Stimulated activated CD4-positive, alpha-beta T cell treated with anti-CD3 and anti-CD28 coated beads, TNF-alpha, amount 100 ng/mL, for 4 hours (primary cell): ENCODE data around the gene MSL2.
"Not testable (repeated sequence)": the region's sequence is repeated elsewhere in the genome, so short reads cannot be mapped to it uniquely, and the experiment has no call there.

Source experiments
- DNase-seq, 3 experiments: peaks; one replicate each; pipeline ENCODE4 v3.0.0-alpha.2; 2020; ENCODE audit warnings: low read depth in 3 of 3

MSL2 gene

DNA sequence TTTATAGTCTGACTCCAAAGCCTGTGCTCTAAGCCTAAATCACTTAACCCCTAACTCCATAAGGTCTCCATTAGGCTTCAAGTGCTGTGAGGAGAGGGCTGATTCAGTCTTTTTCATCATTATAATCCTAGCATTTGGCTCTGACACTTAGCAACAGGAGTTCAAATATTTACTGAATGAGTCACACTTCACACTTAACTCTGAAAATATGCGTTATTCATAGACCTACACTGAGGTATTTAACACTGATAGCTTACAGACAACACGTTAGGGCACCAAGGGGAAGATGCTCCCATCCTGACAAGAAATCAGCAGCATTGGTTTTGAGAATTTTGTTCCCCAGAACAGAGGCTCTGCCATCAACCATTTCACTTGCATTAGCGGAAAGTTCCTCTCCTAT is 53.5 kb downstream of the MSL2 start:
- DNase-seq = no peak

DNA sequence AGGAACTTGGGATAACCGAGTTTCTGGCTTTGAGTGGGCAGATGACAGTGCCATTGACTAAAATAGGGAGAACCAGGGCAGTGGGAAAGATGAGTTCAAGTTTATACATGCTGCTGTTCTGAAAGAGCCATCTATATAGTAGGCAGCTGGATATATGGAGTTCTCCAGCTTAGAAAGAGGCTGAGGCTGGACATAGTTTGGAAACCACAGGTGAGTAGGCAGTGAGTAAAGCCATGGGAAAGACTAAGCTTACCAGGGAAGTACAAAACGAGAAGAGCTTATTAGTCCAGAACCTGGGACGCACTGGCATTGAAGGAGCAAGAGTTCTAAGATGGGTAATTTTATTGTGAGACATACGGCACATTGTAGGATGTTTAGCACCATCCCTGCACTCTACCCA is 54.2 kb downstream of the MSL2 start:
- DNase-seq = no peak

DNA sequence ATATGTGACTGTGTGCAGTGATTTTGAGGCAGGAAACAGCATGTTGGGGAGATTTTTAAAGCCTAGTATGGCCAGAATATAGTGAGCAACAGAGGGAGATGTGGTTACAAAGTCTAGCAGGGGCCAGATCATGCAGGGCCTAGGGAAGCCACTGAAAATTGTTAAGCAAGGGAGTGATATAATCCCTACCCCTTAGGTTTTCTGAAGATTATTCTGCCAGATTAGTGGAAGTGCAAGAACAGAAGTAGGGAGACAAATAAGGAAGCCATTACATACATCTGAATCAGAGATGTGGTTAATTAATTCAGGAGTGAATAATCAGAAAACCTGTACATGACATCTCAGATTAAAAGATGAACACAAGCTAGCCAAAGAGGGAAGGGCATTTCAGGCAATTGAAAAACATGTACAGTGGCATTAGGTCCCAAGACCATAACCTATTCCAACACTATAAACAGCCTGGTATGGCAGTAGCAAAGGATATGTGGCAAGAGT is 54.8 kb downstream of the MSL2 start:
- no peak for DNase-seq

DNA sequence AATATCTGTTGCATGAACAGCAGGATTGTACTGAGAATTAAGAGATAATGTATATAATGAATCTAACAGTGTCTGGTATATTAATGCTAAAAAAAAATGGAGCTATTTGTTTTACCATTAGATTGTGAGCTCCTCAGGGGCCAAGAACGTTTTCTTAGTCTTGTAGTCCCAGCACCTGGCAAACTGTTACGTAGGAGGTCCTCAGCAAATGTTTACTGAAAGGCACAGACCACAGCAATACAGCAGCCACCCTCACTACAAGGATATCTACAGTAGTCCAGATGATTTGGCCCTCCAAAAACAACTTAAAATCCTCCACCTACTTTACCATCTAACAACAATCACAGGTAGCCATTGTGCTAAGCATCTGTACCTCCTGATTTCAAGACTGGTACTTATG is 59.7 kb downstream of the MSL2 start:
- no peak for DNase-seq

DNA sequence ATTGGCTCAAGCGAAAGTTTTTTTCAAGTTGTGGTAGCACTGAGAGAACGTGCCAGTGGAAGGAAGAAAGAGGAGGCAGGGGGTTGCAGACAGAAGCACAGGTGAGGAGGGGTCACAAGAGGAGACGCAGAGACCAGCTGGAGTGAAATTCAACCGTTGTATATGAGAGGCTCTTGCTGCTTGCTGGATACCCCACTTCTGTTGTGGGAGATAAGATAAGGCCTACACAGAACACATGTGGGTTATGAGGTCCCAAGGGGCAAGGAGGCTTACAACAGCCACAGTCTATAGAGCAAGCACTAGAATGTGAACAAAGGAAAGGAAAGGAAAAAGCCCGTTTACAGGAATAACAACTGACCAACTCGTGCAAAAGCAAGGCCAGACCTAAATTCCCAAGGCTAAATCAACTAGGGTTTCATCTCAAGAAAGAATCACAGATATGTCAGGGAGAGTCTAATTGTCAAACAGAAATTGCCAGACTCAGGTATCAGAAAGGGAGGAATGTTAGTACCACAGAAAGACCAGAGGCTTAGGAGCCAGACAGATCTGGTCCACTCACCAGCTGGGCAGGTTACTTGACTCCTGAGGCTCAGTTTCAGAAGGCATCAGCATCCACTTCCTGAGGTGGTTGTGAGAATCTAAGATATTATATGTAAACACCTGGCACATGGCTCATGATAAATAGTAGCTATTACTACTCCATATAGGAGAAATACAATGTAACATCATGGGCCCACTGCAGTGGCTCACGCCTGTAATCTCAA is 60.9 kb downstream of the MSL2 start:
- DNase-seq = no peak

DNA sequence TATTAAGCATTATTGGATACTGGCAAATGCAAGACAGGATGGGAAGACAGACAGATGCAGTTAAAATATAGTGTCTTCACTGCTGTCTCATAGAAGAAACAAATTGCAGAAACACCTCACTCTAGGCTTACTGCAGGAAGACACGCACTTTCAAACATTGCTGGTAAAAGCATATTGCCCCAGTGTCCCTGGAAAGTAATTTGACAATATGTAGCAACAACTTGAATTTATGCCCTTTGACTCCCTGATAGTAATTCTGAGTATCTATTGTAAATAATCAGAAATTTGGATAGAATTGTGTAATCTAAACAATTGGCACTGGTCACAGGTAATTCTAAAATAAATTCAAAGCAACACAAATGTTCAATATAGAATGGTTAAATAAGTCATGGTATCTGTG is 62.0 kb downstream of the MSL2 start:
- no peak for DNase-seq

DNA sequence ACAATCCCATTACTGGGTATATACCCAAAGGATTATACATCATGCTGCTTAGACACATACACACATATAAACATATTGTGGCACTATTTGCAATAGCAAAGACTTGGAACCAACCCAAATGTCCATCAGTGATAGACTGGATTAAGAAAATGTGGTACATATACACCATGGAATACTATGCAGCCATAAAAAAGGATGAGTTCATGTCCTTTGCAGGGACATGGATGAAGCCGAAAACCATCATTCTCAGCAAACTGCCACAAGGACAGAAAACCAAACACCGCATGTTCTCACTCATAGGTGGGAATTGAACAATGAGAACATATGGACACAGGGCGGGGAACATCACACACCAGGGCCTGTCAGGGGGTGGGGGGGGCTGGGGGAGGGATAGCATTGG is 64.5 kb downstream of the MSL2 start:
- not testable (repeated sequence) for DNase-seq

DNA sequence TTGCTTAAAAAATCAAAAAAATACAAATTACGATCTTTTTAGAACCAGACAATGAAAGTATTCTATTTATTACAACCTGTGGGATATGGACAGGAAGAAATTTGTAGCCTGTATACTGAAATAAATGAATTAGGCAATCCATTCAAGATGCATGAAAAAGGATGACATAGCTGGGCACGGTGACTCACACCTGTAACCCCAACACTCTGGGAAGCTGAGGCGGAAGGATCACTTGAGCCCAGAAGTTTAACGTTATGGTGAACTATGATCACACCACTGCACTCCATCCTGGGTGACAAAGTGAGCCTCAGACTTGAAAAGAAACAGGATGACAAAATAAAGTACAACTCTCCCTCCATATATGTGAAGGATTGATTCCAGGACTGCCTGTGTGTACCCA is 74.1 kb downstream of the MSL2 start:
- no peak for DNase-seq

DNA sequence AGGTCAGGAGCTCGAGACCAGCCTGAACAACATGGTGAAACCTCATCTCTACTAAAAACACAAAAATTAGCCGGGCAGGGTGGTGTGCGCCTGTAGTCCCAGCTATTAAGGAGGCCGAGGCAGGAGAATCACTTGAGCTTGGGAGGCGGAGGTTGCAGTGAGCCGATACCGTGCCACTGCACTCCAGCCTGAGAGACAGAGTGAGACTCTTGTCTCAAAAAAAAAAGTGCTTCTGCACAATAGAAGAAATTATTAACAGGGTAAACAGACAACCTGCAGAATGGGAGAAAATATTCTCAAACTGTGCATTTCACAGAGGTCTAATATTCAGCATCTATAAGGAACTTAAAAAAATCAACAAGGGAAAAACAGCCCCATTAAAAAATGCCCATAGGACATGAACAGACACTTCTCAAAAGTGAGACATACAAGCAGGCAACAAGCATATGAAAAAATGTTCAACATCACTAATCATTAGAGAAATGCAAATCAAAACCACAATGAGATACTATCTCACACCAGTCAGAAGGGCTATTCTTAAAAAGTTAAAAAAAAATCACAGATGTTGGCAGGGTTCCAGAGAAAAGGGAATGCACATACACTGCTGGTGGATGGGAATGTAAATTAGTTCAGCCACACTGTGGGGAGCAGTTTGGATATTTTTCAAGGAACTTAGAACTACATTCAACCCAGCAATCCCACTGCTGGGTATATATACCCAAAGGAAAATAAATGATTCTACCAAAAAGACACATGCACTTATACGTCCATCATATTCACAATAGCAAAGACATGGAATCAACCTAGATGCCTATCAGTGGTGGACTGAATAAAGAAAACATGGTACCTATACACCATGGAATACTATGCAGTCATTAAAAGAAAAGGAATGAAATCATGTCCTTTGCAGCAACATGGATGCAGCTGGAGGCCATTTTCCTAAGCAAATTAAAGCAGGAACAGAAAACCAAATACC is 75.5 kb downstream of the MSL2 start:
- DNase-seq = no peak

DNA sequence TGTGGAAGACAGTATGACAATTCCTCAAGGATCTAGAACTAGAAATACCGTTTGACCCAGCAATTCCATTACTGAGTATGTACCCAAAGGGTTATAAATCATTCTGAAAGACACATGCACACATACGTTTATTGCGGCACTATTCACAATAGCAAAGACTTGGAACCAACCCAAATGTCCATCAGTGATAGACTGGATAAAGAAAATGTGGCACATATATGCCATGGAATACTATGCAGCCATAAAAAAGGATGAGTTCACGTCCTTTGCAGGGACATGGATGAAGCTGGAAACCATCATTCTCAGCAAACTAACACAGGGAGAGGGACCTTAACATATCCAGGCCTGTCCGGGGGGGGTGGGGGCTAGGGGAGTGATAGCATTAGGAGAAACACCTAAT is 76.4 kb downstream of the MSL2 start:
- DNase-seq = not testable (repeated sequence)

DNA sequence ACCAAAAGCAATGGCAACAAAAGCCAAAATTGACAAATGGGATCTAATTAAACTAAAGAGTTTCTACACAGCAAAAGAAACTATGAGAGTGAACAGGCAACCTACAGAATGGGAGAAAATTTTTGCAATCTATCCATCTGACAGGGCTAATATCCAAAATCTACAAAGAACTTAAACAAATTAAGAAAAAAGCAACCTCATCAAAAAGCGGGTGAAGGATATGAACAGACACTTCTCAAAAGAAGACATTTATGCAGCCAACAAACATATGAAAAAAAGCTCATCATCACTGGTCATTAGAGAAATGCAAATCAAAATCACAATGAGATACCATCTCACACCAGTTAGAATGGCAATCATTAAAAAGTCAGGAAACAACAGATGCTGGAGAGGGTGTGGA is 76.8 kb downstream of the MSL2 start:
- not testable (repeated sequence) for DNase-seq

DNA sequence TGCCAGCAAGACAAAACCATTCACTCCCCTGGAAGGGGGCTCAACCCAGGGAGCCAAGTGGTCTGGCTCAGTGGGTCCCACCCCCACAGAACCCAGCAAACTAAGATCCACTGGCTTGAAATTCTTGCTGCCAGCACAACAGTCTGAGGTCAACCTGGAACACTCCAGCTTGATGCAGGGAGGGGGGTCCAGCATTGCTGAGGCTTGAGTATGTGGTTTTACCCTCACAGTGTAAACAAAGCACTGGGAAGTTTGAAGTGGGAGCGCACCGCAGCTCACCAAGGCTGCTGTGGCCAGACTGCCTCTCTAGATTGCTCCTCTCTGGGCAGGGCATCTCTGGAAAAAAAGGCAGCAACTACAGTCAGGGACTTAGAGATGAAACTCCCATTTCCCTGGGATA is 81.7 kb downstream of the MSL2 start:
- DNase-seq = no peak

DNA sequence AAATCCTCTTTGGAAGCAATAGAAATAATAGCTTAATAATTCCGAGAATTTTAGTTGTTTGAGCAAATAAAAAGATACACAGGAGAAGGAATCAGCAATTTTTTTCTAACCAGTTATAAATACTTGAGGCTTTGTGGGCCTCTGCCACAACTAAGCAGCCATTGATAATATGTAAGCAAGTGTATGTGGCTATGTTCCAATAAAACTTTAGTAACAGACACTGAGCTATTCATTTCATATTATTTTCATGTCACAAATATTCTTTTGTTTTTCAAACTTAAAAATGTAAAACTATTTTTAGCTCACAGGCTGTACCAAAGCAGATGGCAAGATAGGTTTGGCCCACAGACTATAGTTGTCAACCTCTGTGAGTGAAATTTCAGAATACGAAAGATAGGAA is 85.7 kb downstream of the MSL2 start:
- no peak for DNase-seq

DNA sequence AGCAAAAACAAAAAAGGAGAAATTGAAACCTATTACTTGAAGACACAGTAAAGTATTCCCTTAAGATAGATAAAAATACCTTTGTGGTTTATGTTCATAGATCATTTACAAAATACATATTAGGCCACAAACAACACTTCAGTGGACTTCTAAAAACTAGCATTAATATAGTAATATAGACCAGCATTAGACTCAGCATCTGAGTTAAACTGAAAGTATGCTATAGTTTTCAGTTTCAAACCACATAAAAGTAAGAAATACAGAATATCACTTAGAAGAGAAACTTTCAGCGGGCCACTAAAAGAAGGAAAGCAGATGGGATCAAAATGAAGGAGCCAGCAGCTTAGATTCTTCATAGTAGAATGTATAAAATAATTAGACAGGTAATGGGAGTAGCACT is 86.6 kb downstream of the MSL2 start:
- no peak for DNase-seq

DNA sequence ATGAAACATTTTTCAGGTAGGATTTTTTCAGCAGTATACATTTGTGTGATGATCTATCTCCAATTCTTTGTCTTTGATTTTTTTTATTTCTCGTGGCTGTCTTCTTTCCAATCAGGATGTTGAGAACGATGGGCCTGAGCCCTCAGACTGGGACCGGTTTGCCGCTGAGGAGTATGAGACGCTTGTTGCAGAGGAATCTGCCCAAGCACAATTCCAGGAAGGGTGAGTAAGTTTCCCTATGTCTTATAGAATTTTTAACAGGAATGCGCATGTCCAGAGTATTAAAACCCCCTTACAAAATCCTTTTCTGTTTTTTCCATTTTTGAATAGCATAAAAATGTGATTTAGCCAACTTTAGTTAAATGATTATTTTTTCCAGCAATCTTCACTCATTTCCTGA is 90.0 kb downstream of the MSL2 start:
- no peak for DNase-seq

DNA sequence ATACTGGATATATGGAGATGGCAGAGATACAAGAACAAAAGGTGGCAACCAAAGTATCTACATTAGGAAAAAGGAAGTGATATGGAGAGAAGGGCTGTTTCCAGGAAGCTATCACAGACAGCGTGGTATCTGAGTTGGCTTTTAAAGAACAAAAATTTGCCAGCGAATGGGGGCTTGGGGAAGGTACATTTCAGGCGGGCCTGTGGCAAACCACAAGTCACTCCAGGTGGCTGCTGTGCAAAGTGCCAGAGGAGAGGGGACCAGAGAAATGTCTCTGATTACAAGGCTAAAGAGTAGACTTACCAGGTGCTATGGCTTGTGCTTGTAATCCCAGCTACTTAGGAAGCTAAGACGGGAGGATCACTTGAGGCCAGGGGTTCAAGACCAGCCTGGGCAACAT is 91.1 kb downstream of the MSL2 start:
- no peak for DNase-seq
